MCF 10A (cell line): ENCODE data around the gene GPR35. TPM values are rescaled to one million over a fixed set of nuclear protein-coding genes. Genes with fewer than 3 reads are reported as not detected.

Experiments used
- BruUV-seq: library from RNA; stranded (reverse); fragments of 400-500 nt; replicated peaks from 2 replicates; lab custom pipeline; 2021; lab: Mats Ljungman, UMichigan
- CTCF ChIA-PET: fragments of 300-600 bp; sonication (Branson Sonifier 250); formaldehyde crosslinking; extraction: SDS; loops from one replicate; lab custom pipeline; 2021; ENCODE audit warnings: antibody characterized with exemption, inconsistent platforms; lab: Yijun Ruan, JAX
- POLR2A ChIA-PET: fragments of 300-600, 350-650 bp; sonication (Branson Sonifier 250); formaldehyde crosslinking; extraction: SDS; loops from one replicate; lab custom pipeline; 2020; ENCODE audit warnings: antibody characterized with exemption, inconsistent platforms; lab: Yijun Ruan, JAX
- DNase-seq: peaks from one replicate; pipeline ENCODE4 v3.0.0-alpha.2; 2018; ENCODE audit not compliant: unreplicated experiment
- H3K27ac Mint-ChIP-seq: one replicate; pipeline ENCODE4 v1.8.0; 2022; ENCODE audit warnings: mild to moderate bottlenecking, low read depth, mixed read lengths; ENCODE audit not compliant: unreplicated experiment
- H3K27me3 Mint-ChIP-seq: one replicate; pipeline ENCODE4 v1.8.0; 2022; ENCODE audit warnings: mixed read lengths; ENCODE audit not compliant: insufficient read depth, unreplicated experiment
- H3K36me3 Mint-ChIP-seq: one replicate; pipeline ENCODE4 v1.8.0; 2022; ENCODE audit warnings: mild to moderate bottlenecking, moderate library complexity, mixed read lengths; ENCODE audit not compliant: insufficient read depth, unreplicated experiment
- H3K4me1 Mint-ChIP-seq: one replicate; pipeline ENCODE4 v1.8.0; 2022; ENCODE audit warnings: mixed read lengths; ENCODE audit not compliant: insufficient read depth, unreplicated experiment
- H3K4me3 Mint-ChIP-seq: one replicate; pipeline ENCODE4 v1.8.0; 2022; ENCODE audit warnings: mild to moderate bottlenecking, moderate library complexity, mixed read lengths; ENCODE audit not compliant: unreplicated experiment
- H3K9me3 Mint-ChIP-seq: one replicate; pipeline ENCODE4 v1.8.0; 2022; ENCODE audit warnings: mixed read lengths; ENCODE audit not compliant: unreplicated experiment
- intact Hi-C: fragments of 100-400 bp; cut with micrococcal nuclease; formaldehyde crosslinking; loops from 2 replicates; pipeline ENCODE4 v1.14.1; 2022
- total RNA-seq: library from RNA; stranded (reverse); gene quantifications from 2 replicates; pipeline ENCODE4 v1.2.3, GENCODE V29; 2022
- TF ChIP-seq, protein P1 (sequence below): fragments of 200-600 bp; IDR thresholded peaks from one replicate; pipeline ENCODE4 v1.8.0; 2022; ENCODE audit warnings: antibody characterized with exemption, mild to moderate bottlenecking; ENCODE audit not compliant: unreplicated experiment

Gene GPR35
- total RNA-seq, 1 experiment from 2014 or later, result 0.42 TPM

DNA sequence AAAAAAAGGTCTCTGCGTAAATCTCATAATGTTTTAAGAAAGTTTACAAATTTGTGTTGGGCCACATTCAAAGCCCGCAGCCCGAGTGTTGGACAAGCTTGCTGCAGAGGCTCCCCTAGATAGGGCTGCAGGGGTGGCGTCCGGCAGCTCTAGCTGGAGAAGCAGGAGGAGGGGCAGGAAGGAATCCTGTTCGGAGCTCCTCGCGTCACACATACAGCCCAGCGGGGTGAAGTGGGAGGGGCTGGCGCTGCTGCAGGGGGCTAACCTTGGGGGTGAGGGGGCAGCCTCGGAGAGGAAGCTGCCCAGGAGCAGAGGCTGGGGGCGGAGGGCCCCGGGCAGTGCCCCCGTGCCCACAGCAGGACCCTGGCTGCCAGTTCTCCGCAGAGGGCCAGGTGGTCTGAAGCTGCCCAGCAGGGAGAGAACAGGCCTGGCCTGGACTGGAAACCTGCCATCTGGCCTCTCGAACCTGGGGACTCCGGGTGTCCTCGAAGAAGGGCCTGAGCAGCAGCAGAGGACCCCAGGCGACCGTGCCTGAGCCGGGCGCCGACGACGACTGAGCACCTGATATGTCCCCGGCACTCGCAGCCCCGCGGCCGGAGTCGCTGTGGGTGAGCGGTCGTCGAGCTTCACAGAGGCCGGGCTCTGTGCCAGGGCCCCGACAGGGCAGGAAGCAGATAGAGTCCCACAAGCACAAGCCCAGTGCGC, 2.6 kb upstream of the GPR35 start:
- ChIA-PET POLR2A (interaction anchor here (0.6 kb wide), 1 partner anchor 394 kb away, joined by 3 read pairs; no protein-coding TSS in a partner anchor), CTCF (no interaction called here)
- Mint-ChIP-seq H3K27ac (no peak overlapping the region), H3K9me3 (no peaks in the 10 kb centered on the region), H3K4me3 (no peak overlapping the region), H3K36me3 (no peaks in the 10 kb centered on the region), H3K4me1 (no peaks in the 10 kb centered on the region), H3K27me3 (no peaks in the 10 kb centered on the region)
- BruUV-seq, result no TSS peak
- TF ChIP-seq, protein P1, sequence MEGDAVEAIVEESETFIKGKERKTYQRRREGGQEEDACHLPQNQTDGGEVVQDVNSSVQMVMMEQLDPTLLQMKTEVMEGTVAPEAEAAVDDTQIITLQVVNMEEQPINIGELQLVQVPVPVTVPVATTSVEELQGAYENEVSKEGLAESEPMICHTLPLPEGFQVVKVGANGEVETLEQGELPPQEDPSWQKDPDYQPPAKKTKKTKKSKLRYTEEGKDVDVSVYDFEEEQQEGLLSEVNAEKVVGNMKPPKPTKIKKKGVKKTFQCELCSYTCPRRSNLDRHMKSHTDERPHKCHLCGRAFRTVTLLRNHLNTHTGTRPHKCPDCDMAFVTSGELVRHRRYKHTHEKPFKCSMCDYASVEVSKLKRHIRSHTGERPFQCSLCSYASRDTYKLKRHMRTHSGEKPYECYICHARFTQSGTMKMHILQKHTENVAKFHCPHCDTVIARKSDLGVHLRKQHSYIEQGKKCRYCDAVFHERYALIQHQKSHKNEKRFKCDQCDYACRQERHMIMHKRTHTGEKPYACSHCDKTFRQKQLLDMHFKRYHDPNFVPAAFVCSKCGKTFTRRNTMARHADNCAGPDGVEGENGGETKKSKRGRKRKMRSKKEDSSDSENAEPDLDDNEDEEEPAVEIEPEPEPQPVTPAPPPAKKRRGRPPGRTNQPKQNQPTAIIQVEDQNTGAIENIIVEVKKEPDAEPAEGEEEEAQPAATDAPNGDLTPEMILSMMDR, result no peak
- intact Hi-C loops, result no loop called here
- DNase-seq, result no peak

DNA sequence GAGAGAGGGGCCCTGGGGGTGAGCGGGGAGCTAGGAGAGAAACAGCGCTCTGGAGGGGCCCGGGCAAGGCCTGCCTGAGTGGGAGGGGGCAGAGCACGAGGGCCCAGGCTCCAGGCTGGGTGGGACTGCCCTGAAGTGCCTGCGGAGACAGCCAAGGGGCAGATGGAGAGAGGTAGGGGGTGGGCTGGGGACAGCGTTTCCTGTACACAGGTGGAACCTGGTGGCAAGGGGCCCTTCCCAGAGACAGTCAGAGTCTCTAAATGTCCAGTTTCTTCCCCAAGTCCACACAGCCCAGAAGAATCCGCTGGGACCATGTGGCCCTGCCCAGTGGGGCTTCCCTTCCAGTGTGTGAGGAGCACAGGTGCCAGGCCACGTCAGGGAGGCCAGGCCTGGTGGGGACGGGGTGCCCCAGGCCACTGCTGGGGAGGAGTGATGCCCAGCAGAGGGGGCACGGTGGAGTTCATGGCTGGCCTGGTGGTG, 1.7 kb upstream of the GPR35 start:
- no peak for DNase-seq
- no peaks in the 10 kb centered on the region for H3K36me3 Mint-ChIP-seq
- no peaks in the 10 kb centered on the region for H3K9me3 Mint-ChIP-seq
- no peak overlapping the region for H3K27ac Mint-ChIP-seq
- TF ChIP-seq, protein P1, result no peak
- no peaks in the 10 kb centered on the region for H3K4me1 Mint-ChIP-seq
- intact Hi-C loops, result no loop called here
- BruUV-seq, result no TSS peak
- ChIA-PET POLR2A (no interaction called here), CTCF (interaction anchor here (0.6 kb wide), 1 partner anchor 66 kb away, joined by 3 read pairs; no protein-coding TSS in a partner anchor)
- no peak overlapping the region for H3K4me3 Mint-ChIP-seq
- H3K27me3 Mint-ChIP-seq, result no peaks in the 10 kb centered on the region

DNA sequence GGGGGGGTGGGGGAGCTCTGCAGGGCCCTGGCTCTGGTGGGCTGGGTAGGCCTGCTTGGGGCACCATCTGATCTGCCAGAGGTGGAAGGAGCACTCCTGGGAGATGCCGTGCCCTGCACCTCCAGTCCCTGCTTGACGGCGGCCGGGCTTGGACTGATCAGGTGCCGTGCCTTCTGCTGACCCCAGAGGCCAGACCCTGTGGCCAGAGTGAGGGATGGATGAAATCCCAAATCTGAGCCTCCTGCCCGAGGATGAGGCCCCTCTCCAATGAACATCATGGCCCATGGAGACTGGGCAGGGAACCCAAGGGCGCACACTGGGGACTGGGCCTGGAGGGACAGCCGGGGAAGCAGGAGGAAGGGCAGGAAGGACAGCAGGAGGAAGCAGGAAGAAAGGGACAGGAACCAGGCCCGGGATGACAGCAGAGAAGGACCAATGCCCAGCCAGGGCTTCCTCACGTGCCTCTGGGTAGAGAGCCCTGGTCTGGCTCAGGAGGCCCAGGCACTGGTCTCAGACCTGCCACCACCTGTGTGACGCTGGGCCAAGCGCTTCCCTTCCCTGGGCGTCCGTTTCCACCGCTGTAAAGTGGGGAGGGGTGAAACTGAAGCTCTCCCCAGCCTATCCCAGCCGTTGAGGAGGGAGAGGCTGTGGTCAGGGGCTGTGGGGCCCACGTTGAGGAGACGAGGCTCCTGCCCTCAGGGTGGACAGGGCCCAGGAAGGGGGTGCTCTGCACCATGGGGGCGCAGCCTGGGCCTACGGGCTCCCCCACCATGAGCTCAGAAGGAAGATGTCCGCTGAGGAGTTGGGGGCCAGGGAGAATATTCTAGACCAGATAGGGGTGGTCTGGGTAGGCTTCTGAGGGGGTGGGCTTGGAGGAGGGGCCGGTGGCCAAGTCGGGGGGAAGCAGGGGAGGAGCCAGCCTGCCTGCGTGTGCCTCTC, 1.0 kb upstream of the GPR35 start:
- ChIA-PET CTCF (interaction anchor here (0.6 kb wide), 1 partner anchor 67 kb away, joined by 3 read pairs; no protein-coding TSS in a partner anchor), POLR2A (no interaction called here)
- BruUV-seq, result no TSS peak
- no peak for DNase-seq
- H3K4me3 Mint-ChIP-seq, result no peak overlapping the region
- no peak overlapping the region for H3K27ac Mint-ChIP-seq
- no peaks in the 10 kb centered on the region for H3K9me3 Mint-ChIP-seq
- no peaks in the 10 kb centered on the region for H3K36me3 Mint-ChIP-seq
- intact Hi-C loops, result no loop called here
- no peaks in the 10 kb centered on the region for H3K4me1 Mint-ChIP-seq
- no peaks in the 10 kb centered on the region for H3K27me3 Mint-ChIP-seq
- TF ChIP-seq, protein P1, result no peak
